GM13976 (cell line): ENCODE measurements around the gene ZNF319.

ENCODE experiments used
- DNase-seq: peaks from one replicate; pipeline ENCODE4 v3.0.0; 2012; ENCODE audit warnings: low spot score
- CTCF ChIP-seq: IDR thresholded peaks from 2 replicates; pipeline ENCODE4 v1.5.1; 2012; ENCODE audit warnings: borderline replicate concordance, mild to moderate bottlenecking; ENCODE audit not compliant: insufficient read depth; ENCODE audit errors: extremely low read depth, missing control alignments, control extremely low read depth
- in situ Hi-C: fragments of 300-500 bp; cut with MboI; formaldehyde crosslinking; loops from one replicate; pipeline ENCODE4 v1.12.0; 2022; ENCODE audit warnings: low sequenced_read_pairs, mixed read lengths, inconsistent platforms; ENCODE audit not compliant: unreplicated experiment

ZNF319 gene

GRCh38 chr16:58042001-58042885 is 41.8 kb upstream of the ZNF319 start:
- no peak for TF ChIP-seq CTCF
- in situ Hi-C loops: no loop called here
- DNase-seq: no peak

GRCh38 chr16:58041628-58041955 is 41.1 kb upstream of the ZNF319 start:
- in situ Hi-C loops: no loop called here
- no peak for TF ChIP-seq CTCF
- no peak for DNase-seq

- in situ Hi-C loops: no loop called here
- DNase-seq: no peak
- TF ChIP-seq CTCF: no peak
Measured at GRCh38 chr16:58040945-58041627, 40.6 kb upstream of the ZNF319 start.

GRCh38 chr16:58040496-58040846 is 40.0 kb upstream of the ZNF319 start:
- no peak for DNase-seq
- in situ Hi-C loops: no loop called here
- TF ChIP-seq CTCF: no peak

- DNase-seq: no peak
- in situ Hi-C loops: no loop called here
- no peak for TF ChIP-seq CTCF
Measured at GRCh38 chr16:58039829-58040495, 39.5 kb upstream of the ZNF319 start.

- no peak for TF ChIP-seq CTCF
- in situ Hi-C loops: no loop called here
- no peak for DNase-seq
Measured at GRCh38 chr16:58038219-58038641, 37.8 kb upstream of the ZNF319 start.
